HepG2 (cell line): ENCODE data around the gene ATP9A. TPM values are rescaled to one million over a fixed set of nuclear protein-coding genes. Genes with fewer than 3 reads are reported as not detected.

Experiments used
- CENPX ChIP-seq: sonication (generic); formaldehyde crosslinking; IDR thresholded peaks from 2 replicates; pipeline ENCODE4 v1.9.0; 2021; ENCODE audit warnings: mild to moderate bottlenecking, missing genetic modification reagents, moderate library complexity
- DR1 ChIP-seq: sonication (generic); formaldehyde crosslinking; IDR thresholded peaks from 2 replicates; pipeline ENCODE4 v1.8.0; 2021; ENCODE audit warnings: mild to moderate bottlenecking, missing genetic modification reagents, inconsistent platforms
- ERF ChIP-seq: IDR thresholded peaks from 2 replicates; pipeline ENCODE4 v1.6.1; 2018; ENCODE audit warnings: missing biosample characterization, missing genetic modification reagents
- GATAD2A ChIP-seq: IDR thresholded peaks from 2 replicates; pipeline ENCODE4 v1.6.1; 2016
- HOXA3 ChIP-seq: sonication (generic); formaldehyde crosslinking; IDR thresholded peaks from 2 replicates; pipeline ENCODE4 v1.5.0; 2020; ENCODE audit warnings: missing genetic modification reagents
- MYNN ChIP-seq: sonication (generic); formaldehyde crosslinking; IDR thresholded peaks from 2 replicates; pipeline ENCODE4 v1.4.0; 2020; ENCODE audit warnings: mild to moderate bottlenecking, low read depth, missing genetic modification reagents
- NCOA5 ChIP-seq: sonication (generic); formaldehyde crosslinking; IDR thresholded peaks from 2 replicates; pipeline ENCODE4 v1.4.0; 2020; ENCODE audit warnings: missing genetic modification reagents
- PHF21A ChIP-seq: sonication (generic); formaldehyde crosslinking; IDR thresholded peaks from 2 replicates; pipeline ENCODE4 v1.5.0; 2020; ENCODE audit warnings: mild to moderate bottlenecking, missing genetic modification reagents
- SIN3B ChIP-seq: fragments of 150-350 bp; IDR thresholded peaks from 2 replicates; pipeline ENCODE4 v1.6.1; 2014; ENCODE audit warnings: low read length
- SRSF1 ChIP-seq: fragments of 200-400 bp; formaldehyde crosslinking; optimal IDR thresholded peaks from 2 replicates; pipeline ENCODE3; 2017; ENCODE audit warnings: mild to moderate bottlenecking, low read depth, low read length, moderate library complexity
- THYN1 ChIP-seq: sonication (generic); formaldehyde crosslinking; IDR thresholded peaks from 2 replicates; pipeline ENCODE4 v1.8.1; 2023; ENCODE audit warnings: low read depth, mild to moderate bottlenecking, moderate library complexity, missing genetic modification reagents, borderline replicate concordance
- ZFP36L1 ChIP-seq: sonication (generic); formaldehyde crosslinking; IDR thresholded peaks from 2 replicates; pipeline ENCODE4 v1.8.0; 2022; ENCODE audit warnings: mild to moderate bottlenecking, missing genetic modification reagents, moderate library complexity
- ZFX ChIP-seq: sonication (generic); formaldehyde crosslinking; IDR thresholded peaks from 2 replicates; pipeline ENCODE4 v1.4.0; 2020; ENCODE audit warnings: mild to moderate bottlenecking, low read depth, missing genetic modification reagents, moderate library complexity
- ZNF121 ChIP-seq: sonication (generic); formaldehyde crosslinking; IDR thresholded peaks from 2 replicates; pipeline ENCODE4 v1.5.0; 2020; ENCODE audit warnings: mild to moderate bottlenecking, missing genetic modification reagents
- ZNF17 ChIP-seq: sonication (generic); formaldehyde crosslinking; IDR thresholded peaks from 2 replicates; pipeline ENCODE4 v1.5.0; 2020; ENCODE audit warnings: mild to moderate bottlenecking, missing genetic modification reagents
- ZNF230 ChIP-seq: sonication (generic); formaldehyde crosslinking; IDR thresholded peaks from 2 replicates; pipeline ENCODE4 v1.4.0; 2020; ENCODE audit warnings: mild to moderate bottlenecking, missing genetic modification reagents
- ZNF607 ChIP-seq: sonication (generic); formaldehyde crosslinking; IDR thresholded peaks from 2 replicates; pipeline ENCODE4 v1.5.1; 2020; ENCODE audit warnings: missing genetic modification reagents, mild to moderate bottlenecking, borderline replicate concordance
- ZSCAN31 ChIP-seq: sonication (generic); formaldehyde crosslinking; IDR thresholded peaks from 2 replicates; pipeline ENCODE4 v1.5.0; 2020; ENCODE audit warnings: low read depth, mild to moderate bottlenecking, missing genetic modification reagents
- ZZZ3 ChIP-seq: sonication (generic); formaldehyde crosslinking; IDR thresholded peaks from 2 replicates; pipeline ENCODE4 v1.4.0; 2020; ENCODE audit warnings: missing genetic modification reagents, mild to moderate bottlenecking, borderline replicate concordance
- polyA plus RNA-seq, 8 experiments: library from polyadenylated mRNA; depleted of rRNA in 3 of 8; stranded (reverse) in 7 of 8; unstranded in 1 of 8; fragments of >200 nt; fragmentation: Illumina TruSeq in 4 of 8; extraction: Trizol in 4 of 8; gene quantifications; 2 replicates each; pipeline versions ENCODE4 v1.2.1 to v1.2.3, GENCODE V29; 2011 to 2016; ENCODE audit warnings: low read depth in 4 of 8, missing spikeins in 1 of 8, mixed read lengths in 1 of 8; ENCODE audit not compliant: insufficient read depth in 1 of 8
- total RNA-seq, 5 experiments: library from RNA; depleted of rRNA; stranded (reverse); fragments of >200 nt; fragmentation: Illumina TruSeq; extraction: Trizol; gene quantifications; 2 replicates each; pipeline ENCODE4 v1.2.3, GENCODE V29; 2016; ENCODE audit warnings: low read depth in 1 of 5
- TF ChIP-seq, protein P1 (sequence below), 2 experiments: sonication (generic) in 1 of 2; formaldehyde crosslinking in 1 of 2; IDR thresholded peaks; 2 replicates each; pipeline versions ENCODE4 v1.4.0 to v1.6.1; 2016 to 2020; ENCODE audit warnings: borderline replicate concordance in 1 of 2, low read depth in 1 of 2, mild to moderate bottlenecking in 1 of 2, missing genetic modification reagents in 1 of 2
- TF ChIP-seq, protein P2 (sequence below): fragments of 450-650 bp; IDR thresholded peaks from 2 replicates; pipeline ENCODE4 v1.6.1; 2017; ENCODE audit warnings: mild to moderate bottlenecking
- TF ChIP-seq, protein P3 (sequence below): IDR thresholded peaks from 2 replicates; pipeline ENCODE4 v1.6.1; 2018; ENCODE audit warnings: missing genetic modification reagents

The ATP9A gene
- total and polyA plus RNA-seq, 2 of the 13 experiments (the other 11 are each of a cell fraction or from before 2014, with no cell fraction given) = 11.8 to 18.5 TPM

DNA sequence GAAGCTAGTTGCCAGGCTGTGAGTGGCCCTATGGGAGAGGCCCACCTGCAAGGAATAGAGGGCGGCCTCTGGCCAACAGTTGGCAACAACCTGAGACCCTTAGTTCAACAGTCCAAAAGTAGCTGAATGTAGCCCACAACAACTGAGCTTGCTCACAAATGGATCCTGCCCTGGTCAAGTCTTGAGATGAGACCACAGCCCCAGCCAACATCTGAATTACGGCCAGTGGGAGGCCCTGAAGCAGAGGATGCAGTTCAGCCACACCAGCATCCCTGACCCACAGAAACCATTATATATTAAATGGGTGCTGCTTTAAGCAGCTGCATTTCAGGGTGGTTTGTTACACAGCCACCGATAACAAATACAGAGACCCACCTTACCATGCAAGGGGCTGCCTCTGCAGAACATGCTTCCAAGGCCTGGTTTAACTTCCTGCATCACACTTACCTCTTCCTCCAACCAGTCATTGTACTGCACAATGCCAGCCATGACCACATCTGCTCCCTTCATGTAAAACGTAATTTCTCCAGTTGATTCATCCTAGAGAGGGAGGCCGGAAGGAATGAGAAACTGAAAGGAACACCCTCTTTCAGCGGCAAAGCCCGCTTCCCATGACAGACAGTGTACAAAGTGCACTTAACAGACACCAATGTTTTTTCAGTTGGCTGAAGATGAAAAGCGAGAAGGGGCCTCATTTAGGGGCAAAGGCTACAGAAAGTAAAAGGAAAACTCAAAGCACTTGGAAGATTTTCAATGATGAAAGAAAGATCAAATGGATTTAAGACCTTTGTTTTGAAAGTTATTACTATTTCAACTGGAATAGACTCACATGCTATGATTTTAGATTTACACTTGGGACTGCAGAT, 139.4 kb downstream of the ATP9A start (continued):
- TF ChIP-seq, protein P1, sequence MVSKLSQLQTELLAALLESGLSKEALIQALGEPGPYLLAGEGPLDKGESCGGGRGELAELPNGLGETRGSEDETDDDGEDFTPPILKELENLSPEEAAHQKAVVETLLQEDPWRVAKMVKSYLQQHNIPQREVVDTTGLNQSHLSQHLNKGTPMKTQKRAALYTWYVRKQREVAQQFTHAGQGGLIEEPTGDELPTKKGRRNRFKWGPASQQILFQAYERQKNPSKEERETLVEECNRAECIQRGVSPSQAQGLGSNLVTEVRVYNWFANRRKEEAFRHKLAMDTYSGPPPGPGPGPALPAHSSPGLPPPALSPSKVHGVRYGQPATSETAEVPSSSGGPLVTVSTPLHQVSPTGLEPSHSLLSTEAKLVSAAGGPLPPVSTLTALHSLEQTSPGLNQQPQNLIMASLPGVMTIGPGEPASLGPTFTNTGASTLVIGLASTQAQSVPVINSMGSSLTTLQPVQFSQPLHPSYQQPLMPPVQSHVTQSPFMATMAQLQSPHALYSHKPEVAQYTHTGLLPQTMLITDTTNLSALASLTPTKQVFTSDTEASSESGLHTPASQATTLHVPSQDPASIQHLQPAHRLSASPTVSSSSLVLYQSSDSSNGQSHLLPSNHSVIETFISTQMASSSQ (IDR thresholded peaks at IDR 0.05; ENCODE audit: low read depth) = 0 out of 2 replicates have a peak, but pooled peaks have one; percentile 37
- TF ChIP-seq, protein P1 (CRISPR knock-in tag; IDR thresholded peaks at IDR 0.05; ENCODE audit: borderline replicate concordance) = no peak
- no peak for TF ChIP-seq ZNF230 (CRISPR knock-in tag)
- TF ChIP-seq MYNN (CRISPR knock-in tag) = no peak
- TF ChIP-seq NCOA5 = no peak
- no peak for TF ChIP-seq THYN1 (CRISPR knock-in tag)
- TF ChIP-seq PHF21A (CRISPR knock-in tag) = peak; percentile 73; the same call in 1 of the 2 replicates
- peak; percentile 64; the same call in 1 of the 2 replicates for TF ChIP-seq ERF (CRISPR knock-in tag)
- TF ChIP-seq CENPX = no peak
- TF ChIP-seq ZSCAN31 (CRISPR knock-in tag) = no peak
- TF ChIP-seq ZNF607 (CRISPR knock-in tag) = no peak
- TF ChIP-seq DR1 (CRISPR knock-in tag) = no peak
- TF ChIP-seq SIN3B = no peak
- TF ChIP-seq, protein P2, sequence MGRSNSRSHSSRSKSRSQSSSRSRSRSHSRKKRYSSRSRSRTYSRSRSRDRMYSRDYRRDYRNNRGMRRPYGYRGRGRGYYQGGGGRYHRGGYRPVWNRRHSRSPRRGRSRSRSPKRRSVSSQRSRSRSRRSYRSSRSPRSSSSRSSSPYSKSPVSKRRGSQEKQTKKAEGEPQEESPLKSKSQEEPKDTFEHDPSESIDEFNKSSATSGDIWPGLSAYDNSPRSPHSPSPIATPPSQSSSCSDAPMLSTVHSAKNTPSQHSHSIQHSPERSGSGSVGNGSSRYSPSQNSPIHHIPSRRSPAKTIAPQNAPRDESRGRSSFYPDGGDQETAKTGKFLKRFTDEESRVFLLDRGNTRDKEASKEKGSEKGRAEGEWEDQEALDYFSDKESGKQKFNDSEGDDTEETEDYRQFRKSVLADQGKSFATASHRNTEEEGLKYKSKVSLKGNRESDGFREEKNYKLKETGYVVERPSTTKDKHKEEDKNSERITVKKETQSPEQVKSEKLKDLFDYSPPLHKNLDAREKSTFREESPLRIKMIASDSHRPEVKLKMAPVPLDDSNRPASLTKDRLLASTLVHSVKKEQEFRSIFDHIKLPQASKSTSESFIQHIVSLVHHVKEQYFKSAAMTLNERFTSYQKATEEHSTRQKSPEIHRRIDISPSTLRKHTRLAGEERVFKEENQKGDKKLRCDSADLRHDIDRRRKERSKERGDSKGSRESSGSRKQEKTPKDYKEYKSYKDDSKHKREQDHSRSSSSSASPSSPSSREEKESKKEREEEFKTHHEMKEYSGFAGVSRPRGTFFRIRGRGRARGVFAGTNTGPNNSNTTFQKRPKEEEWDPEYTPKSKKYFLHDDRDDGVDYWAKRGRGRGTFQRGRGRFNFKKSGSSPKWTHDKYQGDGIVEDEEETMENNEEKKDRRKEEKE = no peak
- TF ChIP-seq ZNF121 = no peak
- TF ChIP-seq, protein P3, sequence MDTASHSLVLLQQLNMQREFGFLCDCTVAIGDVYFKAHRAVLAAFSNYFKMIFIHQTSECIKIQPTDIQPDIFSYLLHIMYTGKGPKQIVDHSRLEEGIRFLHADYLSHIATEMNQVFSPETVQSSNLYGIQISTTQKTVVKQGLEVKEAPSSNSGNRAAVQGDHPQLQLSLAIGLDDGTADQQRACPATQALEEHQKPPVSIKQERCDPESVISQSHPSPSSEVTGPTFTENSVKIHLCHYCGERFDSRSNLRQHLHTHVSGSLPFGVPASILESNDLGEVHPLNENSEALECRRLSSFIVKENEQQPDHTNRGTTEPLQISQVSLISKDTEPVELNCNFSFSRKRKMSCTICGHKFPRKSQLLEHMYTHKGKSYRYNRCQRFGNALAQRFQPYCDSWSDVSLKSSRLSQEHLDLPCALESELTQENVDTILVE (CRISPR knock-in tag) = peak; percentile 41; the same call in 1 of the 2 replicates
- TF ChIP-seq ZFP36L1 = 0 out of 2 replicates have a peak, but pooled peaks have one; percentile 31
- peak; percentile 30; the same call in 1 of the 2 replicates for TF ChIP-seq ZFX (CRISPR knock-in tag)
- TF ChIP-seq HOXA3 (CRISPR knock-in tag) = peak; percentile 51; the same call in 1 of the 2 replicates
- TF ChIP-seq GATAD2A (CRISPR knock-in tag) = peak; percentile 87
- no peak for TF ChIP-seq ZZZ3 (CRISPR knock-in tag)
- no peak for TF ChIP-seq SRSF1
- no peak for TF ChIP-seq ZNF17 (CRISPR knock-in tag)
